ENCODE measurements around the gene COX14. TPM values are rescaled to one million over a fixed set of nuclear protein-coding genes. Genes with fewer than 3 reads are reported as not detected.

COX14 gene
- total RNA-seq, 1 experiment from 2014 or later, result 31.9 TPM

- Histone ChIP-seq H2BK20ac (ENCODE audit: low read depth, low read length, poor library complexity, severe bottlenecking) (no peak overlapping the region), H2BK12ac (ENCODE audit: insufficient read length, low read depth, low read length) (no peak overlapping the region), H3K4me1 (ENCODE audit: insufficient read depth, low read length) (no peaks in the 10 kb centered on the region; the same call in 1 of the 2 replicates), H3T11ph (ENCODE audit: low read length) (no peak overlapping the region), H2BK15ac (ENCODE audit: low read depth, low read length) (no peak overlapping the region), H4K8ac (replicated peaks; ENCODE audit: insufficient read length, low read depth, low read length) (no peak overlapping the region), H4K20me1 (ENCODE audit: control insufficient read depth, insufficient read depth, insufficient read length) (no peaks in the 10 kb centered on the region), H2BK5ac (ENCODE audit: insufficient read length, low read length) (no peak overlapping the region), H3K79me2 (ENCODE audit: insufficient read depth, low read length) (no peaks in the 10 kb centered on the region), H3K23me2 (ENCODE audit: insufficient read length, low read depth, low read length, poor library complexity, severe bottlenecking) (no peaks in the 10 kb centered on the region), H3K23ac (ENCODE audit: insufficient read length, low read depth, low read length) (no peak overlapping the region), H2AFZ (ENCODE audit: low read length) (no peak overlapping the region), H2AK5ac (ENCODE audit: insufficient read length, low read length) (no peak overlapping the region), H4K5ac (ENCODE audit: insufficient read length, low read depth, low read length) (no peak overlapping the region), H3K9ac (ENCODE audit: extremely low read depth, insufficient read length, low read length) (no peak overlapping the region), H3K27ac (ENCODE audit: insufficient read length, low read depth, low read length) (no peak overlapping the region), H2BK120ac (ENCODE audit: low read depth, low read length, poor library complexity, severe bottlenecking) (no peak overlapping the region), H3K4me2 (ENCODE audit: insufficient read depth, insufficient read length, low read length) (no peak overlapping the region), H3K4ac (ENCODE audit: low read depth, low read length) (no peak overlapping the region), H4K91ac (ENCODE audit: insufficient read length, low read depth, low read length) (no peak overlapping the region), H3K79me1 (ENCODE audit: insufficient read depth, low read depth, low read length, poor library complexity, severe bottlenecking) (no peaks in the 10 kb centered on the region), H3K18ac (ENCODE audit: insufficient read length, low read depth, low read length) (no peak overlapping the region), H3K27me3 (ENCODE audit: insufficient read depth, low read length) (no peaks in the 10 kb centered on the region), H3K56ac (ENCODE audit: insufficient read length, low read depth, low read length) (no peak overlapping the region), H3K9me3 (ENCODE audit: control insufficient read depth, low read depth, low read length) (no peaks in the 10 kb centered on the region), H3K14ac (ENCODE audit: insufficient read depth, low read length) (no peak overlapping the region)
- TF ChIP-seq CTCF (conservative IDR thresholded peaks at IDR 0.05), result no peak
- Mint-ChIP-seq H3K27me3 (ENCODE audit: low read depth) (peaks cover 4% of the 10 kb centered on the region), H3K36me3 (ENCODE audit: insufficient read depth in 1 of 3, low read depth in 3 of 3) (peaks cover 41 to 65% (median 59%) of the 10 kb centered on the region in 3 experiments), H3K9me3 (no peaks in the 10 kb centered on the region), H3K27ac (peak overlapping the region in 1 of 3 experiments; percentile 48; a peak in 2 of 7 replicates), H3K4me1 (peaks cover 45 to 48% of the 10 kb centered on the region in 2 experiments), H3K4me3 (no peak overlapping the region)
- WGBS (ENCODE audit: extremely low coverage, insufficient read length, low lambda C conversion rate), result no CpG with 5 or more reads among the region's 3 CpGs
- DNase-seq, result no peak
Measured at GRCh38 chr12:50100561-50100960, 11.5 kb upstream of the COX14 start.

All from H9 (cell line).